ENCODE results near the gene IRAK1.

The IRAK1 gene

DNA sequence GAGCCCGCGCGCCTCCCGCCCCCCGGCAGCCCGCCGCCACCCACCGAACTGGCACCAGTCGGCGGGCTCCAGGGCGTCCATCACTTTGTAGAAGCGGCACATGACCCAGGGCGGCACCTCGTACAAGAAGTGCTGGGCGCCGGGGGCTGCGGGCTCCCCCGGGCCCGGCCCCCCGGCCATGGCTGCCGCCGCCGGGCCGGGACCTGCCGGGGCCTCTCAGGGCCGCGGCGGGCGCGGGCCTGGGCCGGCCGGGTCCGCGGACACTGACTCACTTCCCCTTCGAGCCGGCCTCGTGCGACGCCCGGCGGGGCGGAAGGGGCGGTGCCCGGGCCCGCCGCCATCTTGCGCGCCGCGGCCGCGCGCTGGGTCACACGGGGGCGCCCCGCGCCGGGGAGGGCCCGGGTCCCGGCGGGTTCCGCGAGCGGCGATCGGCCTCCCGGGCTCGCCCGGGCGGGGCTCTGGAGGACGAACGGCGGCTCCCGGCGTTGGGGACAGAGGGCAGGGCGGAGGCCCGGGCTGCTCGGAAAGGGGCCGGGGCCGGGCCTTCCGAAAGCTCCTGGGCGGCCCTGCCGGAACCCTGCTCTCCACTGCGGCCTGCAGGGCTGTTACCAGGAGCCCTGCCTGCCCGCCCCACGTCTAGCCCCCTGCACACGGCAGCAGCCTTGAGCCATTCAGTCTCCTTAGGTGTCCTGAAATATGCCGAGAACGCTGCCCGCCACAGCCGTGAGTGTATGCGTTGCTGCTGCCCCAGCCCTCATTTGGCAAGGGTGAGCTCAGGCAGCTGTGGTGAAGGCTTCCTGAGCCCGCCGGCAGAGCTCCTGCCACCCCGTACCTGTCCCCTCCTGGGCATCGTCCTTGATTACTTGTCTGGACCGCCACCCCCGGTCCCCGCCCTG, at the start of gene IRAK1:
Gene IRAK1, minus strand, starts transcription at position 270 of the 896 bp plus-strand sequence. Its CDS starts 90 bp downstream, at position 180.
- DNase-seq, result peak; percentile 57

DNA sequence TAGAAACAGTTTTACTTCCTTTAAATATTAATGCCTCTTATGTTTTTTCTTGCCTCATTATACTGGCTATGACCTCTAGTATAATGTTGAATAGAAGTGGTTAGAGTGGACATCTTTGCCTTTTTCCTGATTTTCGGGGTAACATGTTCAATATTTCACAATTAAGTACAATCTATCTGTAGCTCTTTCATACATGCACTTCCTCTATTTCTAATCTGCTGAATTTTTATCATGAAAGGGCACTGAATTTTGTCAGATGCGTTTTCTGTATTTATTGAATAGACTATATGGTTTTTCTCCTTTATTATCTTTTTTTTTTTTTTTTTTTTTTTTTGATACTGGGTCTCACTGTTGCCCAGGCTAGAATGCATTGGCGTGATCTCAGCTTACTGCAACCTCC, 48.9 kb upstream of the IRAK1 start:
- DNase-seq, result no peak

DNA sequence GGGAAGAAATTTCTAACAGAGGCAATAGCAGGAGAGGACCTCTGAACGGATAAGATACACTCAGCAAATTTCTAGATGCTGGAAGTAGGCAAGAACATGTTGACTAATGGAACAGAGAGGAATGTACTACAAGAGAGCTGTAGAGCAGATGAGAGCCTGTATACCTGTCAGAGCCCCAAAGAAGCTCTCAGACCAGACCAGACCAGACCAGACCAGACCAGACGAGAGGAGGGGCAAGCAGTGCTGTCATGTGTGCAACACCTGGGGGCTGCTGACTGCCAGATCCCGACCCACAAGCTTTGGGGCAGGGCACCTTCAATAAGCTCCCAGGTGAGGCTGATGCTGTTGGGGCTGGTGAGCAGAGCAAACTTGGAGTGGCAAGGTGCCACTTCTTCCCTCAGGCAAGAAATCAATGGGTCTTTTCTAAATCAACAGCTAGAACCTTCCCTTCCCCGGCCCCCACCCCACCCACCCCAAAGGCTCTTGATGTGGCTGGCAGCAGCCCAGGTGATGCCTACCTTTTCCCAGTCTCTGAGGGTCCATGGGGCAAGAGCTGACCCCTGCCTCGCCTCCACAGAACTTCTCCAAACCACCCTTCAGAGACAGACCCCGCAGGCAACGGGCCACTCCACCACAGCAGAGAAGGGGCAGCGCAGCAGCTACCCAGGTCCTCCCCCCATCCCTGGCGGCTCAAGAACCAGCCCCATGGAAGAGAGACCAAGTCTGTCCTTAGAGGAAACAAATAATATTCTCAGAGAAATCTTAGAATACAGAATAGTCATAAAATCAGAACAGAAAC, 45.1 kb upstream of the IRAK1 start:
- no peak for DNase-seq

DNA sequence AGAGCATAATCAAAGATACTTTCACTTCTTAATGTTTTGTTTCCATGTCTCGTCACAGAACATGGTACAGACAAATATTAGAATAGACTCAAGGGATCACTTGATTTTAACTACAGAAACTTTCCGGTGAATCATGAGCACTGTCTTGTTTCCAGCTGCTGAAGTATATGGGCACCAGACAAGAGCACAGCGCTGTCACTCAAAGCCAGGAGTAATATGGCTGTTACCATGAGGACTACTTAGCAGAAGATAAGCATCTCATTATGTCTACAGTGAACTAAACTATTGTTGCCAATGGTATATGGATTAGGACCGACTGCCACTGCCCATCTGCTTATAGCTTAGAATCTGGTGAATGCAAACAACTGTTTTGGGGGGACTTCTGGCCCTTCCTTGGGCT, 43.5 kb upstream of the IRAK1 start:
- no peak for DNase-seq

DNA sequence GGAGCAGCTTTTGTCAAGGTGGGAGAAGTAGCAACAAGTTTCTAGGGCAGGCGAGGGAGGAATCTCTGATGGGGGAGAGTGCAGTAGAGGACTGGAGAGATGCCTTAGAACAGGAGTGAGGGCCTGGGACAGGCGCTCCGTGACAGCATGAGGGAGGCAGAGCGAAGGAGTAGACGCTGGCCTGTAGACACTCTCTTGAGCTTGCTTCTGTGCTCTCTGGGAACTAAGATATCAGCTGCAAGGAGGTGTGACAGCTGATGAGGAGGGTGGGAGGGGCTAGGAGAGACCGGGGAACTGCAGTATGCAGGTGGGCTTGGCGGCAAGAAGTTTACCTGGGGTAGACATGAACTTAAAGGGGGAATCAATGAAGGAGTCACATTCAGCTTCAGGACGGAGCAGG, 42.1 kb upstream of the IRAK1 start:
- DNase-seq, result no peak

DNA sequence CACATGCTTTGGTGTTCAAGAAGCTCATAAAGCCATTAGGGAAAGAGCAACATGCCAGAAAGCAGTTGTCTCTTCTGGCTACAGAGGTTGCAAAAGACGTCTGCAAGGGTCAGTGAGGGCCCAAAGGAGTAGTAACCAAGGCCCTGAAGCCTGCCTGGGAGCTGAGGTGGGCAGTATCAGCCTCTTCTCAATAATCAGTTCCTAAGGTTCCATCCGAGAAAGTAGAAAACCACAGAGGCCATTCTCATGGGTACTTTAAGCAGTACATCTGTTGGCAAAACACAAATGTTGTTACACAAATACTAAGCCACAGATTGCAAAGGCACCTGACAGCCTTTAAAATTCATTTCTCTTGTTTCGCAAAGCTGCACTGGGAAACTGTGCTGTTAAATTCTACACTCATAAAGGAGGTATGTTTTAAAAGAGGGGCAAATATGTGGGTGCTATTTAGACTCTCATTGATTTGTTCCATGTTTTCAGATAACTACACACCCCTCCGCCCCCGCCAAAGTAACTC, 40.1 kb upstream of the IRAK1 start:
- DNase-seq, result no peak

DNA sequence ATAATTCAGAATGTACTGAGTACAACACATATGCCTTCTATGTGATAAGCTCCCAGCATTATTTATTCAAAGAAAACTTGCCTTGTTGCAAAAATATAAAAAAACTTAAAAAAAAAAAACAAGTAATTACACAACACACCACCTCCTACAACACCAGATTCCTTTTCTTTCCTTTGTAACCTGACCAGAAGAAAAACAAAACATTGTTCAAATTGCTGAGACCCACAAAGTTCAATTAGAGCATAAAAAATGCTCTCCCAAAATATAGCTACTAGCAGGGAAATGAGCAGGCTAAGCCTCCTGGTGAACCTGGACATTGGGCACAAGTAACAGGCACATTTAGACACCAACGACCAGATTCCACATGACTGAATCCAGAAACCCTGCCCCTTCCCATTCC, 39.5 kb upstream of the IRAK1 start:
- no peak for DNase-seq

DNA sequence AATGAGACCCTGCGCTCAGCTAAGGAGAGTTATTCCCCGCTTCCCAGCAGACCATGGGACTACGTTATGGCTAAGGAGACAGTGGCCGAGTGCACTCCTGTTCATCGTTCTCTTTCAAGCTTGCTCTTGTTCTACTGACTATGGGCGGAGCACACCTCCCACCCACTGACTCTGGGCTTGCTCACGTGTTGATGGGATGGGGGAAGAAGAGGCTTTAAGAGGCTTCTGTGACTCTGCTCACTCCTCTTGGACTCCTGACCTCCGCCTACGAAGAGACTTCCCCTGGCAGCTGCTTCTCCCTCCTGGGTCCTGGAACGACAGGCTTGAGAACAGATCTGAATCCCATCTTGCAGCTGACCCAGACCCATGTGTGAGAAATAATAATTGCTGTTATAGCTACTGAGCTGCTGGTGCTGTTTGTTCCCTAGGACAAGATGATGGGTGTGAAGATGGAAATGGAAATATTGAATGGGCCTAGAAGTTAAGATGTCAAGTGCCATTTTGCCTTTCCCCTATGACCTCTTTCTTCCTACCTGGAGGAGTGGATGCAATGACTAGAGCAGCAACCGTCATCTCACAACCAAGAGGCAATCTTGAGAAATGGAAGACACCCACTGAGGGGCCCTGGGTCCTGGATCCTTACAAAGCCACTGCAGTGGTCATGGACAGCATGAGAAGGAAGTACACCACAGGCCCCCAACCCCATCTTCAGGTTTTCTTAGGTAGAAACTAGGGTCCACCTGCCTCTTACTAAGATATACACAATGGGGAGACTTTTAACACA, 38.7 kb upstream of the IRAK1 start:
- no peak for DNase-seq

DNA sequence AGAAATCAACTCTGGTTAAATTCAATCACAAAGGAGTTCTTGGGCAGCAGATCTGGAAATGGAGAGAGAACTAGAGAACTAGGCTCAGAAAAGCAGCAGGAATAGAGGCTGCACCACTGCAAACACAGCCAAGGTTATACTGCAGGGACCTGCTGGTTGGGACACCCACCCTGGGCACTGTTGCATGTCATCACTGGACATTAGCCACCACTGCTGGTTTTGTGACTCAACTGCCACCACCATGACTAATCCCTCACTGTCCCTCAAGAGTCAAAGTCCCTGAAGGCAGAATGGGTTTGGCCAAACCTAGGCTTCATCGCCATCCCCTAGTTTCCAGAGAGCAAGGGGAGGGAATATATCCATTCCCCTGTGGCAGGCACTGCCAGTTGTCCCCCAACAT, 38.1 kb upstream of the IRAK1 start:
- no peak for DNase-seq

DNA sequence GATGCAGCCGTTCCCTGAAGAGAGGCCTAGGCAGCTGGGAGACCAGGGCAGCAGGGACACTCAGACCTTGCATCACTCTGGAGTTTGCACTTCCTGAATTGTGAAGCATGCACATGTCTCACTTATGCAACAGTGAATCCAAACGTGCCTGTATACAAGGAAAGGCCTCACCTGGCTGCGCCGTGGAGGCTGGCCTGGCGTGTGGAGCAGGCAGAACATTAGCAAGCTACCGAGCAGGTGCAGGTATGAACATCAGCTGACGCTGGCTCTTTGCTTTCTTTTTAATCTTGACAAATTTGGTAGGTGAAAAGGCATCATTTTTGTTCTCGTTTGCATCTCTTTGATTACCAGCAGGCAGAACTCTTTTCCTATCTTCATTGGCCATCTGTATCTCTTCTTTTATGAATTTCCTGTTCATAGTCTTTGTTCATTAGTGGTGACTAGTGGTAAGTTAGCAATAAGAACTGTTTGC, 37.1 kb upstream of the IRAK1 start:
- DNase-seq, result peak; percentile 5

DNA sequence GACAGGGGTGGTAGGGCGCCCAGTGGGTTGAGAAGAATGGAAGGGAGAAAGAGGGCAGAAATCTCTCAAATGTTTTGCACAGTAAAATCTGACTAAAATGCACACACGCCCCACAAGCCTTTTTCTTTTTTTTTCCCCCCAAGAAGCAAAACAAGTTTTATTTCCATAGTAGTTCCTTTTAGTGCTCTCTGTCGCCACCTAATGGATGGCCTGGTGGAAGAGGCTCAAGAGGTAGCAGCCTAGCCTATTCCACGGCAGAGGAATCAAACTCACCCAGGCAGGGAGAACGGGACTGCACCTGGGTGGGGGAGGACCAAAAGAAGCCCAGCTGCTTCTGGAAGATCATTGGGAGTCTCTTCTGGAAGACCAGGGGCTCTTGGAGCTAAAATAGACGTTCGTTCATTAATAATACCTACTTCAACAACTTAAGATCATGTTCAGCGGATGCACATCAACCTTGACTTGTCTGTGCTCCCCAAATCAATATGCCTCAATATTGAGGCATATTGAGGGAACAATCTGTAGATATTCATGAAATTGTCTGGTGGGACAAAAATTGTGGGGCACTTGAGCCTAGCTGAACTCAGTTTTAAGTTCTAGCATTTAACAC, 31.6 kb upstream of the IRAK1 start:
- peak; percentile 71 for DNase-seq

DNA sequence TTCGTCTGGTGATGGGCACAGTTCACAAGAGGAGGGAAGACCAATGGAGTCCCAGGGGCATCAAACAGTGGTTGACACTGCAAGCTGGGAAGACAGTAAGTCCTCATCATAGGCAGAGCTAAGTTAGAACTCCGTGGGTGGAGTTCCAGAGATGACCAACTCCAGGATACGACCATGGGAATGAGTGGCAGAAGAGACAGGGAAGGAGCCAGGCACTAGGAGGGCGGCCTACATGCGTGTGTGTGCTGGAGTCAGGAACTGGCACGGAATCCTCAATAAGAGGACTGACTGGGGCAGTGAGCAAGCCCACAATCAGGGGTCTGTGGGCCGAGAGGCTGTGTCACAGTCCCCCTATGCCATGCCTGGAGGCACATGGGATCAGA, 30.4 kb upstream of the IRAK1 start:
- no peak for DNase-seq

DNA sequence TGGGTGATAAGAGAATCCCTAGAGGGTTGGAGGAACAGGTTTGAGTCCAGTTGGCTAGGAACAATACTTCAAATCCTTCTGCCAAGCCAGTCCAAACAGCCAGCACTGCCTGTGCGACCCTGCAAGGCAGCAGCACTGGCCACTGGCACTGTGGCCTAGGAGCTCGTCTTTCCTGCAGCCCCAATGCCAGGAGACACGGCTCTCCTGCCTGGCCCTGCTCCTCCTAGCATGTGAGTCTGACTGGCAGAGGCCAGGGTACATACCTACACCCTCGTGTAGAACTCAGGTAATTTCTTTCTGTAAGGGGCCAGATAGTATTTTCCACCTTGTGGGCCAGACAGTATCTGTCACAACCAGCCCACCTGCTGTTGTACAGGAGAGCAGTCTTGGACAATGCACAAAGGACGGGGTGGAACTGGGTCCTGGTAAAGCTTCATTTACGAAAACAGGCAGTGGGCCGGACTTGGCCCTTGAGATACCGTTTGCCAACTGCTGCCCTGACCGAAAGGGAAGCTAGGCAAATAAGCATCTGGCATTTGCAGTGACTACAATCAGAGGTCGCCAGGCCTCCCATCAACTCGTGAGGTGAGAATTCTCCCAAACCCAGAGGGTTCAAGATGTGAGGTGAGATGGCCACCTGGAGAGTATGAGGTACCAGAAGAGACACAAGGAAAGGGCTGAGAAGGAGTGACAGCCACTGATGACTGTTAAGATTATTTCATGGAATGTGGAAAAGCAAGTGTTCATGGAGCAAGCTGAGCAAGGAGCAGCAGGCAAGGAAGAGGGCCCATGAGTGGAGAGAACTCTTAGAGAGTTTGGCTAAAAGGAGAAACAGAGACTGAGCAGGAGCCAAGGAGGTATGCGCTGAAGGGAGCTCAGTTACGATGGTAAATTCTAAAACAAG, 29.8 kb upstream of the IRAK1 start:
- DNase-seq, result no peak

DNA sequence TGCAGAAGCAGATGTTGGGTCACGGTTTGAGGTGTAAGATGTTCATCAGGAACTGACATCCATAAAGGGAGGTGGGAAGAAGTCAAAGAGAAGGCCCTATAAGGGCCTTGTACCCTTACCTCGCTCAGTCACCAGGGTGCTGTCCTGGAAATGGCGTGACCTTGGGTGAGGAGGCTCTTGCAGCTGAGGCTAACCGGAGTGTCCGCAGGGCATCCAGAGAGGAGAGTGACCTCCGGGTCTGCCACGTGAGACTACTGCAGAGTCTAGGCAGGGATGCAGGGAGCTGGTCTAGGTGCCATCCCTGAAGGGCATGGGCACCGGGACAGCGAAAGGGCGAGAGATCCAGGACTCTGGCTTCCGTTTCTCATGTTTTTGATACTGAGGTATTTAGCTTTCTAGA, 28.7 kb upstream of the IRAK1 start:
- DNase-seq, result no peak

DNA sequence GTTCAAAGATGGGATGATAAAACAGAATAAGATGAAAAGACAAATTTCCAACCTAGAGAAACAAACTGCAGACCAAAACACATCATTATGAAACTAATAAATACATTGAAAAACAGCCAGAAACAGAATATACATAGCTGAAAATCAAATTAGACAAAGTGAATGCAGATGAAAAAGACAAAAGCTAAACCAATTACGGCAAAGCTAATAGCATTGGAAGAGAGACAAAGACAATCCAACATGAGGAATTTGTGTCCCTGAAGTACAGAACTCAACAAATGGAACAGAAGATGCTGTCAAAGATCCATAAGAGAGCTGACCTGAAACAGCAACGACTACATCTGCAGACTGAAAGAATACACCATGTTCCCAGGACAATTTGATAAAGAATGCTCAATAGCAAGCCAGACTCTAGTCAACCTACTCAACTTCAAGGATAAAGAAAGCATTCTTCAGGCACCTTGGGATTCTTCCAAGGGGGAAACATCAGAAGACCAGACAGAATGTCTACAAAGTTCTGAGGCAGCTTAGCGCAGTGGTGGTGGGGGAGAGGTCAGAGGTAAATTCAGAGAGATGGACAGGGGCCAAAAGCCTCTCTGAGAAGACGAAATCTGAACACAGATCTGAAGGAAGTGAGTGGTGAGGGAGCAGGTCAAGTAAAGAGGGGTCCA, 27.4 kb upstream of the IRAK1 start:
- no peak for DNase-seq

DNA sequence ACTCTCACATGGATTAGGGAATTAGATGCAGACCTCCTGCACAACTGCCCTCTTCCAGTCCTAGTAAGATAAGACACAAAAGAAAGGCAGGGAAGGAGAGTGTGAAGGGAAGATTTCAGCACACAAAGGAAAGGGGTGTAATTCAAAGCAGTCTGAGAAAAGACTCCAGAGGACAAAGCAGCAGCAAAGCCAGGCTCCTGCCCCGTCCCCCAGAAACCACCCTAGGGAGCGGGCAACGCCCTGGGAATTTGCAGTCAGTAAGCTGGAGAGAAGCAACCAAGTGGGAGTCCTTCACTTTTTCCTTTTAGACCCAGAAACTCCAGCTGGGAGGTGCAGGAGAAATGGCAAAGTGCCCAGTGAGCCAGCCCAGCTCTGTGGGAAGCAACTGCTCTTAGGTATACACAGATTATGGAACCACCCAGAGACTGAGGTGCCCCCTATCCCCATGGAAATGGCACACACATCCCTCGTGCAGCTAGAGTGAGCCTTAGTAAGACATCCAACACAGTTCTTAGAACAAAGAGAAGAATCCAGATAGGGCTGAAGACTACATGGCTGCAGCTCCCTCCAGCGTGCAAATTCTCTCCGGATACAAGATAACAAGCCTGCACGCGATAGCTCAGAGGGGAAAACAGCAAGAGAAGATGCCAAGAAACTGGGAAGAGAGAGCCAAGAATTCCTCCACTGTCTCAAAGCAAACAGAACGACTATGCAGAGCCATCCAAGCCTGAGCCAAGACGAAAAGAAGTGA, 26.5 kb upstream of the IRAK1 start:
- DNase-seq, result no peak

DNA sequence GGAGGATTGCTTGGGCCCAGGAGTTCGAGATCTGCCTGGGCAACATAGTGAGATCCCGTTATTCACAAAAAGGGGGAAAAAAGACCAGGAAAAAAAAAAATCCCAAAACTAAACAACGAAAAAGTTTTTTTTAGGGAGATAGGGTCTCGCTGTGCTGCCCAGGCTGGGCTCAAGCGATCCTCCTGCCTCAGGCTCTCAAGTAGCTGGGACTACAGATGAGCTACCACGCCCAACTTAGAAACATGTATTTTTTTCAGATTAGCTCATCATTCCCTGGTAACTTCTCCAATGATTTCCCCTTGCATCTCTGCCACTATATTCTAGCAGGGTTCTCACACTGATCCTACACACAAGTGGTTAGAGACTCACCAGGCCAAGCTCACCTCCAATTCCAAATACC, 24.4 kb upstream of the IRAK1 start:
- no peak for DNase-seq

DNA sequence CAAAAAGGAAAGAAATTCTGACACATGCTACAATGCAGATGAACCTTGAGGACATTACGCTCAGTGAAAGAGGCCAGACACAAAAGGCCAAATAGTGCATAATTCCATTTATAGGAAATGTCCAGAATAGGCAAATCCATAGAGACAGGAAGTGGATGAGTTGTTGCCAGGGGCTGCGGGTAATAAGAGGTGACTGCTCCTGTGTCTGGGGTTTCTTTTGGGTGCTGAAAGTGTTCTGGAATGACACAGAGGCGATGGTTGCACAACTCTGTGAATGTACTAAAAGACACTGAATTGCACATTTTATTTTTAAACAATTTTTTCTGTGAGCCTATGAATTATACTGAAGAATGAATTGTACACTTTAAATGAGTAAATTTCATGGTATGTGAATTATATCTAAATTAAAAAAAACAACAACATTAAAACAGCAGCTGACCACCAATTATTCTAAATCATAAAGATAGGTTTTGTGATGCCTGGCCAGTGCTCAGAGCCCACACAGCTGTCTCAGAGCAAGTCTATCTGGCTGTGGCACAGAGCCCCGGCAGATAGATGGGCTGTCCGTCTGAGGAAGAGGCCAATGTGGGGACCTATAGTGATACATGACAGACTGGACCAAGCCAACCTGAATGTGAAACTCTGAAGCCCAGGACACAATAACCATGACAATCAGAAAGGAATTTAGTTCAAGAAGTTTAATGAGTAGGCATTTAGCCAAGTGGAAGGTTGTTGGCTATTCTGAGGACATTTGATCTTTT, 23.5 kb upstream of the IRAK1 start:
- DNase-seq, result no peak

DNA sequence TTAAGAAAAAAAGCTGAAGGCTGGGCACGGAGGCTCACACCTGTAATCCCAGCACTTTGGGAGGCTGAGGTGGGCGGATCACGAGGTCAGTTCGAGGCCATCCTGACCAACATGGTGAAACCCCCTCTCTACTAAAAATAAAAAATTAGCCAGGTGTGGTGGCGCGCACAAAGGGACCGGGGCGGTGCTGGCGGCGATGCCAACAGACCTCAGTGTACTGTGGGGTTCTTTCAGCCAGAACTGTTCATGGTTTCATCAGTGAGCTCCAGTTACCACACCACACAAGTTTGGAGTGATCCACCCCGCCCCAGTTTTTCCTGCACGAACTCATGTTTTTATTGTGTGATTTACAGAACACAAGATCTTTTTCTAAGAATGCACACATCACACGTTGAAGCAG, 21.2 kb upstream of the IRAK1 start:
- DNase-seq, result no peak
